Subcutaneous adipose tissue (tissue), 4 donors: ENCODE results near the gene VTI1A. TPM values are rescaled to one million over a fixed set of nuclear protein-coding genes. Genes with fewer than 3 reads are reported as not detected.

Experiments
- CTCF ChIP-seq: fragments of 450-650 bp; IDR thresholded peaks from one replicate; pipeline ENCODE4 v1.5.1; 2016; ENCODE audit warnings: low read depth, mild to moderate bottlenecking, control low read depth, antibody characterized with exemption, moderate library complexity
- total RNA-seq, 4 donors: library from RNA; depleted of rRNA; stranded (reverse); fragments of >200 nt; gene quantifications; one replicate each; pipeline ENCODE4 v1.1.0, GENCODE V29; 2016

The VTI1A gene
- total RNA-seq, 4 donors from 2014 or later = 48.4 to 70.3 (median 61.9) TPM

DNA sequence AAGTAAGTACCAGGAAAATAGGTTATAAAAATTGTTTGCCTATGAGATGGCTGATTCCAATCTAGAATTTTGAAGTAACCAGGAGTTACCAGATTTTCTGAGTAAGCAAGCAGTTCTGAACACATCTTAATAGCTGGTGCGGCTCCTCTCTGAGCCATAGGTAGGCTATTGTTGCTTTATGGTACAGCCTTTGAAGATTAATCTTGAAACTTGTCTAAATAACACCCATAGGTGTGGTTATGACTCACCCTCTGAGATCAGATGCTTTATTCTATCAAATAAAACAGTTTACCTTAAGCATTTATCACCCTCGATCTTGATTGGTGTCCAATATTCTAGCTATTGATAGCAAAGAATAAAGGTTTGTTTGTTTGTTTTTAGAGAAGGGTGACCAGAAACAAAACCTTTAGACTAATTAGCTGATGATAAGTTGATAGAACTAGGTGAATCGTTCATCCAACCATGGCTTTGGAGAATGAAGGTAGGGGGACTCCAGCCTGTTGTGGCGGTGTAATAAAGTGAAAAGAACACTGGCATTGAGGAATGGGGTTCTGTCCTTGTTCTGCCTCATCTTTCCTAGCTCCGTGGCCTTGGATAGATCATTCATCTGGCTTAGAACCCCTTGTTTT, 72.2 kb downstream of the VTI1A start:
- no peak for TF ChIP-seq CTCF

GRCh38 chr10:112520914-112521313, 73.9 kb downstream of the VTI1A start:
- TF ChIP-seq CTCF = no peak

- TF ChIP-seq CTCF = no peak
Observed at GRCh38 chr10:112524641-112525040, 77.6 kb downstream of the VTI1A start.

DNA sequence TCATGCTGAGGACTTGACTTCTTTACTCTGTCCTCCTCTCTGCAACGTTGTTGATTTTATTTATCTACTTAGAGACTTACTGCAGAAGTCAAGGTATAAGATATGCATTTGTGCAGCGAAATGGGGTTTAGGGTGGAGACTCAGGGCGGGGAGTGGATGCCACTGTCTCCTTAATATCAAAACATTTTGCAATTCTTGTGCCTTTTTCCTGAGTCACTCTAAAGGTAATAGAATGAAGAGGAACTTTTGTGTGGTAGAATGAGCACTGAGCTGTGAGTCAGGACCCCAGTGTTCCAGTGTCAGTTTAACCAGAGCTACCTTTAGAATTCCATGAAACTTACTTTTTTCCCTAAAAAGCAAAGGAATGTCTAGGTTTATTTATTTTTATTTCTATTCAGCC, 78.2 kb downstream of the VTI1A start:
- no peak for TF ChIP-seq CTCF

- TF ChIP-seq CTCF = no peak
Observed at GRCh38 chr10:112526139-112526538, 79.1 kb downstream of the VTI1A start.

GRCh38 chr10:112526906-112527305, 79.9 kb downstream of the VTI1A start:
- TF ChIP-seq CTCF = no peak

GRCh38 chr10:112528235-112528634, 81.2 kb downstream of the VTI1A start:
- no peak for TF ChIP-seq CTCF
